Hepatocyte (in vitro differentiated cells): ENCODE results near the gene WASL. TPM values are rescaled to one million over a fixed set of nuclear protein-coding genes. Genes with fewer than 3 reads are reported as not detected.

ENCODE experiments used
- DNase-seq: peaks from one replicate; pipeline ENCODE4 v3.0.0-alpha.2; 2016; ENCODE audit warnings: low spot score
- H2AFZ ChIP-seq: fragments of 200-600 bp; sonication (generic); 2 replicates; pipeline ENCODE4 v1.6.0; 2016; ENCODE audit warnings: antibody characterized with exemption, mild to moderate bottlenecking
- H3K27ac ChIP-seq: fragments of 200-600 bp; sonication (generic); 2 replicates; pipeline ENCODE4 v1.5.1; 2016; ENCODE audit warnings: mild to moderate bottlenecking
- H3K27me3 ChIP-seq: fragments of 200-600 bp; sonication (generic); 2 replicates; pipeline ENCODE4 v1.6.1; 2016
- H3K36me3 ChIP-seq: fragments of 200-600 bp; sonication (generic); replicated peaks from 2 replicates; pipeline ENCODE4 v1.5.1; 2016; ENCODE audit warnings: low read depth; ENCODE audit not compliant: insufficient read depth
- H3K4me1 ChIP-seq: fragments of 200-600 bp; sonication (generic); 2 replicates; pipeline ENCODE4 v1.5.1; 2016; ENCODE audit warnings: mild to moderate bottlenecking, moderate library complexity; ENCODE audit not compliant: insufficient read depth
- H3K4me2 ChIP-seq: fragments of 200-600 bp; sonication (generic); 2 replicates; pipeline ENCODE4 v1.6.0; 2016
- H3K4me3 ChIP-seq: fragments of 200-600 bp; sonication (generic); 2 replicates; pipeline ENCODE4 v1.5.1; 2016; ENCODE audit warnings: mild to moderate bottlenecking
- H3K79me2 ChIP-seq: fragments of 200-600 bp; sonication (generic); 2 replicates; pipeline ENCODE4 v1.6.0; 2017; ENCODE audit warnings: mild to moderate bottlenecking
- H3K9me2 ChIP-seq: fragments of 200-600 bp; sonication (generic); replicated peaks from 2 replicates; pipeline ENCODE4 v1.6.0; 2017; ENCODE audit warnings: mild to moderate bottlenecking; ENCODE audit not compliant: insufficient read depth
- H3K9me3 ChIP-seq: fragments of 200-600 bp; sonication (generic); 2 replicates; pipeline ENCODE4 v1.5.1; 2016; ENCODE audit warnings: low read depth, mild to moderate bottlenecking
- H4K20me1 ChIP-seq: fragments of 200-600 bp; sonication (generic); 2 replicates; pipeline ENCODE4 v1.6.0; 2016; ENCODE audit warnings: mild to moderate bottlenecking; ENCODE audit not compliant: insufficient read depth, poor library complexity, severe bottlenecking
- CTCF ChIP-seq: fragments of 200-600 bp; sonication (generic); IDR thresholded peaks from 2 replicates; pipeline ENCODE4 v1.5.1; 2016; ENCODE audit warnings: antibody characterized with exemption, mild to moderate bottlenecking; ENCODE audit not compliant: poor library complexity
- EZH2 ChIP-seq: fragments of 200-600 bp; sonication (generic); IDR thresholded peaks from 2 replicates; pipeline ENCODE4 v1.6.1; 2016; ENCODE audit warnings: antibody characterized with exemption, mild to moderate bottlenecking, borderline replicate concordance
- EZH2phosphoT487 ChIP-seq: fragments of 200-600 bp; sonication (generic); IDR thresholded peaks from one replicate; pipeline ENCODE4 v1.6.1; 2018; ENCODE audit warnings: antibody characterized with exemption, mild to moderate bottlenecking, low read depth, moderate library complexity; ENCODE audit not compliant: unreplicated experiment, severe bottlenecking
- WGBS: methylation state at CpG from one replicate; pipeline ENCODE4 v1.1.6; 2016; ENCODE audit warnings: low lambda C conversion rate; ENCODE audit errors: missing lambda C conversion rate; 5-methylcytosine and 5-hydroxymethylcytosine counted together
- polyA plus RNA-seq: library from polyadenylated mRNA; unstranded; fragments of >200 nt; fragmentation: Nextera tagmentation; extraction: Ambion mirVana; gene quantifications from 2 replicates; pipeline ENCODE4 v1.2.1, GENCODE V29; 2016
- total RNA-seq: library from RNA; depleted of rRNA; stranded (reverse); fragments of >200 nt; gene quantifications from 2 replicates; pipeline ENCODE4 v1.2.3, GENCODE V29; 2014

The WASL gene
- total and polyA plus RNA-seq, 2 experiments from 2014 or later, result 36.8 to 48.9 TPM

- TF ChIP-seq EZH2, result no peak
- no peak for TF ChIP-seq EZH2phosphoT487
- no peak for TF ChIP-seq CTCF
- Histone ChIP-seq H3K4me3 (no peak overlapping the region), H3K4me1 (peaks cover 16% of the 10 kb centered on the region), H3K4me2 (no peak overlapping the region), H3K36me3 (no peaks in the 10 kb centered on the region), H3K79me2 (no peaks in the 10 kb centered on the region), H2AFZ (no peak overlapping the region), H3K9me2 (no peaks in the 10 kb centered on the region), H3K27ac (no peak overlapping the region), H4K20me1 (no peaks in the 10 kb centered on the region), H3K27me3 (no peaks in the 10 kb centered on the region), H3K9me3 (no peaks in the 10 kb centered on the region)
- DNase-seq, result no peak
These were observed 108.2 kb downstream of the WASL start for GRCh38 chr7:123640583-123640982.

- H3K36me3 ChIP-seq, result no peaks in the 10 kb centered on the region
- H3K27ac ChIP-seq, result no peak overlapping the region
- TF ChIP-seq EZH2phosphoT487 (no peak), EZH2 (no peak), CTCF (no peak)
- no peak for DNase-seq
- no peaks in the 10 kb centered on the region for H3K79me2 ChIP-seq
- H3K4me3 ChIP-seq, result no peak overlapping the region
- H3K4me1 ChIP-seq, result peaks cover 14% of the 10 kb centered on the region
- H4K20me1 ChIP-seq, result no peaks in the 10 kb centered on the region
- no peak overlapping the region for H3K4me2 ChIP-seq
- WGBS, result 89% methylated on average over 2 of the region's 2 CpGs
- no peak overlapping the region for H2AFZ ChIP-seq
- no peaks in the 10 kb centered on the region for H3K9me3 ChIP-seq
- no peaks in the 10 kb centered on the region for H3K27me3 ChIP-seq
- no peaks in the 10 kb centered on the region for H3K9me2 ChIP-seq
These were observed 109.2 kb downstream of the WASL start for GRCh38 chr7:123639631-123640030.

GRCh38 chr7:123637878-123638277 lies 110.9 kb downstream of the WASL start:
- H2AFZ ChIP-seq, result no peak overlapping the region
- no peaks in the 10 kb centered on the region for H3K27me3 ChIP-seq
- H3K36me3 ChIP-seq, result no peaks in the 10 kb centered on the region
- TF ChIP-seq EZH2phosphoT487 (no peak), EZH2 (no peak), CTCF (no peak)
- no peak overlapping the region for H3K4me3 ChIP-seq
- H3K9me2 ChIP-seq, result no peaks in the 10 kb centered on the region
- 62% methylated on average over 2 of the region's 2 CpGs for WGBS
- no peaks in the 10 kb centered on the region for H3K4me1 ChIP-seq
- H3K4me2 ChIP-seq, result no peak overlapping the region
- no peaks in the 10 kb centered on the region for H4K20me1 ChIP-seq
- H3K9me3 ChIP-seq, result no peaks in the 10 kb centered on the region
- no peak for DNase-seq
- H3K79me2 ChIP-seq, result no peaks in the 10 kb centered on the region
- no peak overlapping the region for H3K27ac ChIP-seq

GRCh38 chr7:123637203-123637602 lies 111.6 kb downstream of the WASL start:
- TF ChIP-seq EZH2 (no peak), CTCF (no peak), EZH2phosphoT487 (no peak)
- Histone ChIP-seq H3K4me2 (no peak overlapping the region), H3K9me2 (no peaks in the 10 kb centered on the region), H3K79me2 (no peaks in the 10 kb centered on the region), H3K36me3 (no peaks in the 10 kb centered on the region), H3K4me3 (no peak overlapping the region), H3K27ac (no peak overlapping the region), H3K27me3 (no peaks in the 10 kb centered on the region), H3K4me1 (no peaks in the 10 kb centered on the region), H2AFZ (no peak overlapping the region), H4K20me1 (no peaks in the 10 kb centered on the region), H3K9me3 (no peaks in the 10 kb centered on the region)
- DNase-seq, result no peak
- 29% methylated on average over 3 of the region's 3 CpGs for WGBS
